Activated CD8-positive, alpha-beta memory T cell treated with anti-CD3 and anti-CD28 coated beads for 36 hours (primary cell): ENCODE measurements around the gene ZIC2. TPM values are rescaled to one million over a fixed set of nuclear protein-coding genes. Genes with fewer than 3 reads are reported as not detected.

Experiments
- CTCF ChIA-PET: fragments of 350-600 bp; sonication (Branson Sonifier 250); formaldehyde crosslinking; loops from one replicate; lab custom pipeline; 2021; ENCODE audit warnings: antibody characterized with exemption; lab: Charles Lee
- POLR2A ChIA-PET: fragments of 350-600 bp; sonication (Branson Sonifier 250); formaldehyde crosslinking; loops from one replicate; lab custom pipeline; 2021; ENCODE audit warnings: antibody characterized with exemption; lab: Charles Lee
- total RNA-seq, 2 experiments: library from RNA; stranded (reverse); gene quantifications; one replicate each; pipeline ENCODE4 v1.2.3, GENCODE V29; 2021

ZIC2 gene
- total RNA-seq, 2 experiments from 2014 or later, result not detected

DNA sequence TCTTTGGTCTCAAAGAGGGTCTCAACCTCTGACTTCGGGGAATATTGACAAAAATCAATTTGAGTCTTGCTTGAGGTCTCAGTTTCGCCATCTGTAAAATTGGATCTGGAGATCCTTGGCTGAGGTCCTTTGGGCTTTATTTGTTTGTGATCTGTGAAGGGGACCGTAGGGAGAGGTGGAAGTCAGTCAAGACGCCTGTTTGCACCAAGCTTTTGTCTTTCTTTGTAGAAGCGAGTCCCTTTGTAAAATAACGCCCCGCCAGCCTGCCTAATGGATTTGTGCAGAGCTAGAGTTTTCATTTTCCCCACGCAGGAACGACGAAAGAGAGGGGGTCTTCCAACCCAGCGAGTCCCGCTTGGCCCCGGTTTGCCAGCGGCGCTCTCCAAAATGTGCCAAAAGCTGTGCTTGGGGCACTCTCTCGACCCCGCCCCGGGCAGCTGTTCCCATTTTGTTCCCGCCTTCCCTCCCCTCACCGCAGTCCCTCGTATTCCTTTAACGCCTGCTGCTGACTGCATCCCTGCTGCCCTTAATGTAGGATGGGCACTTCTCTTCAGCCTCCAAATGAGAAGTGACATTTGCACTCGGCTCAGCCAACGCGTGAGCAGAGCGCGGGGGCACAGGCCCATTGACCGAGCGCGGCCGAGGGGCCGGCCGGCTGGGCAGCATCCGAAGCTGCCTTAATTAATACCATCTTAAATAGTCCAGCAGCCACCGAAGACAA is 23.0 kb upstream of the ZIC2 start:
- ChIA-PET POLR2A (interaction anchor here (0.6 kb wide), 1 partner anchor 85 kb away, joined by 3 read pairs; no protein-coding TSS in a partner anchor), CTCF (no interaction called here)

- POLR2A ChIA-PET, result interaction anchor here (0.6 kb wide), 1 partner anchor 84 kb away, joined by 3 read pairs; no protein-coding TSS in a partner anchor
- CTCF ChIA-PET, result no interaction called here
Observed at GRCh38 chr13:99959127-99959539, 22.5 kb upstream of the ZIC2 start.

DNA sequence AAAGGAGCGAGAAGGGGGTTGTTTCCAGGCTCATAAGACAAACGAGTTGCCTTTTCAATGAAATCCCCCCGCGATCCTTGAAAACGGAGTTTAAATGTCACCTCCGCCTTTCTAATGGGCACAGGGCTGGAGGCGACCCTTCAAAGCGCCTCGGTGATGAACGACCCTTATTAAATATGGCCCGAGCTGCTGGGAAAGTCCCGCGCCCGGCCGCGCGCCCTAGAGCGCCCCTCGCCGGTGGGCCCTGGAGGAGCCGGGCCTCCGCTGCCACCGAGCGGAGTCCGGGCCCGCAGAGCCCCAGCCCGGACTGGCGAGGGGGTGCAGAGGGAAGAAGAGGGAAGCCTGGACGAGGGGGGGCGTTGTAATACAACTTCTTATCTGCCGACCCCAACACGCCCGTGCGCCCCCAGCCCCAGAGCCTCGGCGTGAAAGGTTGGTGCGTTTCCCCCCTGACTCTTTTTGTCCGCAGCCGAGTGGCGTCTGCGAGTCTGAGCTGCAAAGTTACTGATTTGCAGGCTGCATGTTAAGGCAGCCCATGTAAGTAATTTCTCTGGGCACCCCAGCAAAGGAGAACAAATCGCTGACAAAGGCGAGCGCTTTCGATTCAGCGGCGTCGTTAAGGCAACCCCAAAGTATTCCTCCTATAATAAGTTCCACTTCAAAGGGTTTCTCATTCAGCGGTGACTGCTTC is 21.9 kb upstream of the ZIC2 start:
- ChIA-PET POLR2A (no interaction called here), CTCF (no interaction called here)

- ChIA-PET CTCF (no interaction called here), POLR2A (no interaction called here)
Observed at GRCh38 chr13:99960663-99961311, 20.8 kb upstream of the ZIC2 start.

DNA sequence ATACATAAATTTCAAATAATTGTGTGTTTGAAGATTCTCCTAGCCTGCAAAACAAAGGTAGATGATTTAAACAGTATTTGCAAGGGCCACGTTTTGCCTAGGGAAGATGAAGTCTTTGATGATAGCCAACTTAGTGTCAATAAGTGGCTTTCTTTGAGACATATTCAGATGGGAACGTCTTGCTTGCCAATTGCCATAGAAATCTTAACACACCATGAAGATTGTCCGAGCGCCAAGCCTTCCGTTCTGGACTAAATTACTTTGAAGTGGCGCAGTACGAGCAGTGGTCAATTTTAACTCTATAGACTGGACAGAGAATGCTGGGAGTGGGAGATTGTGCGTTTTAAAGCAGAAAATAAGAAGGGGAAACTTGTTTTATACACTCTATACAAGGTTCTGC is 19.9 kb upstream of the ZIC2 start:
- ChIA-PET CTCF (no interaction called here), POLR2A (no interaction called here)

GRCh38 chr13:99962242-99962641 is 19.3 kb upstream of the ZIC2 start:
- POLR2A ChIA-PET, result no interaction called here

GRCh38 chr13:99963816-99964339 is 17.7 kb upstream of the ZIC2 start:
- CTCF ChIA-PET, result no interaction called here

More at GRCh38 chr13:99962242-99962641, 19.3 kb upstream of the ZIC2 start:
- CTCF ChIA-PET, result no interaction called here

GRCh38 chr13:99965329-99966000 is 16.1 kb upstream of the ZIC2 start:
- ChIA-PET POLR2A (no interaction called here), CTCF (no interaction called here)

More at GRCh38 chr13:99963816-99964339, 17.7 kb upstream of the ZIC2 start:
- POLR2A ChIA-PET, result no interaction called here

DNA sequence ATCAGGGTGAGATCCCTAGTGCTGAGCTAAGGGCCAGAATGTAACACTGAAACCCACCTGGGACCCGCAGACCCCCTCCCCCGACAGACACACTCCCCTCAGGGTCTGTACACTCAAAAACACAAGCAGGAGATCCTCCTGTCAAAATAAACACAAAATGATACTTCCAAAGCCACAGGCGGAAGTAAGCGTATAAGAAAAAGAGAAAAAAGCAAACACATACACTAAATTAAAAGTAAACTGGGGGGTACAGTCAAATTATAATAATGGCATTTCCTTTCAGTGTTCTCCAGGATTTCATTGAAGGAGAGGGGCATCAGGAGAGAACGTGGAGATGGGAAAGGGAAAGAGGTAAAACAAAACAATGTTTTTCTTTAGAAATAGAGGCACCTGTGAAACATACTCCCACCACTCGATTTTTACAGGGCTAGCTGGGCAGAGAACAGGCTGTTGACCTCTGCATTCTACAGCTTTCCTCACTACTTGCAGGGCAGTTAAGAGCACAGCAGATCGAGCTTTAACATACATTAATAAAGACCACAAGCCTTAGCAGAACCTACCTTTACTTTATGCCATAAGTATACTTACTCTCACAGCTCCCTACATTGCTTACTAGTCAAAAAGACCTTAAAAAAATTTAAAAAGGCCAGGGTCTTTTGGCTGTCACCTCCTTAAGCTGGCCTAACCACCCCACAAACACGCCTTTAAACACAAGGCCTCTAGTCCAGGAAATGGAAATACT is 15.3 kb upstream of the ZIC2 start:
- POLR2A ChIA-PET, result no interaction called here

GRCh38 chr13:99967498-99967868 is 14.1 kb upstream of the ZIC2 start:
- ChIA-PET CTCF (no interaction called here), POLR2A (no interaction called here)

More for the DNA sequence above, 15.3 kb upstream of the ZIC2 start:
- CTCF ChIA-PET, result no interaction called here

DNA sequence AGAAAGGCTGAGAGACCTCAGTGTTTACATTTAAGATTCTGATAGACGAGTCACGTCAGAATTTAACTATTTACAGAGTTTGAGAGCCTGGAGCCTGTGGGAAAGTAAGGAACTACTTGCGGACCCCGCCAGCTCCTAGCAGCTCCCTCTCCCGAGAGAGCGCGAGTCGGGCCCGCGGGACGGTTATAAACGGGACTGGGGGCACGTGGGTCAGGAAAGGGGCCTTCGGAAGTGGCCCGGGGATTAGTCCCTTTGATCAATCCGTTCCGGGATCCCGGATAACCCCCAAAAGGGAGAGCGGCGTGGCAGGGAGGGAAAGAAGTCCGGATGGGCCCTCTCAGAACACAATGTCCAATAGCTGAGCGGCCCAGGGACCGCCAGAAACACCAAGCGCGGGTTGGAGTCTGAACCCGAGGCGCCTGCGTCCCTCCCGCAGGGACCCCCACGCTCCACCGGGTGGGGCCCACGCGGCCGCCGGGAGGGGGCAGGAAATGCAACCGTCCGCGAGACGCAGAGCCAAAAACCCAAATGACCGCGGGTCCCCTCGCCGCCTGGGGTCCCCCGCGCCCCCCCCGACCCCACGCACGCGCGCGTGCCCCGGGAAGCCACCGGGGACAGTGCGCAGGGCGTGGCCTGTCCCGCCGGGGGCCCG is 13.6 kb upstream of the ZIC2 start:
- POLR2A ChIA-PET, result no interaction called here
- CTCF ChIA-PET, result no interaction called here

DNA sequence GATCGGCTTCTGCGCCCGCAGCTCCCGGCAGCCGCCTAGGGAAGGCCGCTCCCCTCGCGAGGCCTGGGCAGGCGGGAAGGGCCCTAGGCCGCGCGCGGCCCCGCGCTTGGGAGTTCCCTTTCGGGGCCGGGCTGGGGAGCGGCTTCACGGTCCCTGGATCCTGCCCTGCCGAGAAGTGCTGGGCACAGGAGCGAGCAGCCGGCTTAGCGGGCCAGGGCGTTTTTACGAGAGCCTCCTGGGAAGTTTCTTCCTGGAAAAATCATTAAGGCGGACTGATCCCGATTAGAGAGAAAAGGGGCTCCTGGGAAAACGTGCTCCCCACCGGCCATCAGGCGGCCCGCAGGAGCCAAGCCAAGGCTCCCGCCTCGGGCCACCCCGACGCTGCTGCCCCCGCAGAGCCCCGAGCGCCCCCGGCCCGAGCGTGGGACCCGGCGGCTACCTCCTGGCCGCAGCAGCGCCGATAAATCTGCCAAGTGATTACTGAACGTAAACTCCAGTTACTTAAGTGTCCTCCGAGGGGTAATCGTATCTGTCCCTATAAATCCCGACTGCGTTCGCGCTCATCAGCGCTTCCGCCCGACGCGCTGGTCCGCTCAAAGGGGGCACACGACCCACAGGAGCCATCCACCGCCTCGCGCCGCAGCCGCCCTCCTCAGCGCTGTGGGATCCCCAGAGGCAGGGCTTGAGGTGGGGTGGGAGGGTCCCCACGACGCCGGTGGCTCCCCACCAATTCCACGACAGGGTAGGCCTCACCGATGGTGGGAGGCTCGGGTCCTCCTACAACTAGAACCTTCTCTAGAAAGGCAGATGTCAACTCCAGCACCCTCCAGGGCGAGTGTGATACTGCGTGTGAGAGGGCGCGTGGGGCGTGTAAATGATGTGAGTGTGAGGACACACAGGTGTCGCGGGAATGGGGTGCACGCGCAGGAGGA is 12.8 kb upstream of the ZIC2 start:
- POLR2A ChIA-PET, result no interaction called here
- CTCF ChIA-PET, result no interaction called here

GRCh38 chr13:99969453-99969918 is 12.1 kb upstream of the ZIC2 start:
- POLR2A ChIA-PET, result no interaction called here
- CTCF ChIA-PET, result interaction anchor here (1.2 to 1.6 kb wide), 2 partner anchors 14 to 18 kb away, joined by 3 to 6 read pairs; no protein-coding TSS in a partner anchor

GRCh38 chr13:99969919-99970650 is 11.5 kb upstream of the ZIC2 start:
- ChIA-PET CTCF (interaction anchor here (1.2 to 1.6 kb wide), 2 partner anchors 13 to 17 kb away, joined by 3 to 6 read pairs; no protein-coding TSS in a partner anchor), POLR2A (no interaction called here)

- CTCF ChIA-PET, result interaction anchor here (1.2 to 1.6 kb wide), 2 partner anchors 12 to 16 kb away, joined by 3 to 6 read pairs; no protein-coding TSS in a partner anchor
- POLR2A ChIA-PET, result no interaction called here
Observed at GRCh38 chr13:99970651-99971575, 10.7 kb upstream of the ZIC2 start.
